CD4-positive, alpha-beta T cell treated with Interleukin-12 subunit alpha and Interleukin-12 subunit beta, for 1 hour (primary cell): ENCODE data around the gene TRMT61A.

Experiments
- DNase-seq: peaks from one replicate; pipeline ENCODE4 v3.0.0-alpha.2; 2020

Gene TRMT61A

GRCh38 chr14:103548463-103549351 lies 19.7 kb downstream of the TRMT61A start:
- DNase-seq: no peak

- no peak for DNase-seq
Observed at GRCh38 chr14:103549361-103550311, 20.6 kb downstream of the TRMT61A start.

GRCh38 chr14:103550451-103551337 lies 21.7 kb downstream of the TRMT61A start:
- no peak for DNase-seq

- DNase-seq: no peak
Observed at GRCh38 chr14:103551338-103551762, 22.4 kb downstream of the TRMT61A start.

- DNase-seq: no peak
Observed at GRCh38 chr14:103552011-103552845, 23.2 kb downstream of the TRMT61A start.

DNA sequence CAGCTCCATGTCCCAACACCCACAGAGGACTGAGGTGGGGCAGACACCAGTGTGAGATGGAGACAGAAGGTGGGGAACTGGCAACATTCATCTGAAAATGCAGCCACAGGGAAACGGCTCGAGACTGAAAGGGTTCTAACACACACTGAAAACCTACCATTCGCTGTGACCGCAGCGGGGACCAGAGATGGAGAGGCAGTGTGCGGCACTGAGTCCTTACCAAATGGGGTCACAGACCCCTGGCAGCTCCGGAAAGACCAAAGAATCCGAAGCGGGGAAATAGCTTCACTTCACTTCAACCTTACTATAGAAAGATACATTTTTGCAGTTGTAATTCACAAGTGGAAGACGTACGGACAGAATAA lies 23.8 kb downstream of the TRMT61A start:
- DNase-seq: no peak

DNA sequence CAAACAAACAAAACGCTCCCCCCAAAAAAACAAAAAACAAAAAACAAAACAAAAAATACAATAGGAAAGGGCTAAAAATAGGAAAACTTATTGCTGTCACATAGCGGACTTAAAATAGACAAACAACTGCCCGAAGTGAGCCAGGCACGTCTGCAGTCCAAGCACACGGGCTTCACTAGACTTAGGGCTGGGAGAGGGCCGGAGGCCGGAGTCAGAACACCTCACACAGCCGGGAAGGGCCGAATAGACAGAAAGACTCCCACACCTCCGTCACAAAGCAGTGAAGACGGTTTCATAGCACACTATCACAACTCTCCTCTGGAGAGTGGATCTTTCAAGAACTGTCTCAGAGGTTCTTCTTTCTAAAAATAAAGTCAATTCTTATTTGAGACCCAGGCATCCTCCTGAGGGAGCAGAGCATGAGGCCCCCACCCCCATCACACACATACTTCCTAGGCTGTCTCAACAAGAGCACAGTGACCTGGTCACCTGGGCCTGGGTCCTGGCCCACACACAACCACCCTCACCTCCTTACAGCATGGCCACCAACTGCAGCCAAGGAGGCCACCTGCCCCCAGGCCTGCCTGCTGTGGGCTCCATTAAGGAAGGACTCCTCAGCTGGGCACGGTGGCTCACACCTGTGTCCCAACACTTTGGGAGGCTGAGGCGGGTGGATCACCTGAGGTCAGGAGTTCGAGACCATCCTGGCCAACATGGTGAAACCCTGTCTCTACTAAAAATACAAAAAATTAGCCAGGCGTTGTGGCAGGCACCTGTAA lies 26.8 kb downstream of the TRMT61A start:
- DNase-seq: no peak

DNA sequence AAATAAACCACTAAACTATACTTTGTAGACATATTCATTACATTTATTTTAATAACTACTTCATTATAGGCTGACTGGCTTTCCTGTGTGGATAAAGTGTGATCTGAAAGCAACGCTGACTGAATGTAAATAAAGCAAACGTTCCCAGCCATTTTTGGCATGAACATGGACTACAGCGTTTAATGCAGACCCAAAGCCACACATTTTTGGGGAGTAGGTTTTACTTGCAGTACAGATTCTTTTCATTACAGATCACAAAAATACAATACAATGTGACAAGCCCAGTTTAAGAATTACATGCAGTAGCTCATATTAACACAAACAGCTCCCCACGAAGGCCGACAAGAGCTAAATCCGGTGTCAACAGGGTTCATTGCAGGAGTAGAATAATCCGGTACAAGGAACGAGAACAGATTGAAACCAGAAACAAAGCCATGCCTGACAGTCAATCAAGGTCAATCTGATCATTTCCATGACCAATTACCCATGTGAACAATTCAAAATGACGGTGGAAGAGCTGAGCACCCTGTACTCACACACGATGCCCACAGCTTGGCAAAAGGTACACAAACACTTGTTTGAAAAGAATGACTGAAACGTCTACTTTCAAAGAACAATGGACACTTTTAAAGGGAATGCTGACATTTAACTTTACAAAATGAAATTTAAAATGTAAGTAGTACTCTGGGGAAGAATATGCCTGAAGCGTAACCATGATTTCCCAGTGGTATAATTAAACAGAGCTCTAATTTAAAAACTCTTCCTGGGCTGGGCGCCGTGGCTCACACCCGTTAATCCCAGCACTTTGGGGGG lies 28.2 kb downstream of the TRMT61A start:
- DNase-seq: no peak

- DNase-seq: no peak
Observed at GRCh38 chr14:103558071-103558882, 29.3 kb downstream of the TRMT61A start.

DNA sequence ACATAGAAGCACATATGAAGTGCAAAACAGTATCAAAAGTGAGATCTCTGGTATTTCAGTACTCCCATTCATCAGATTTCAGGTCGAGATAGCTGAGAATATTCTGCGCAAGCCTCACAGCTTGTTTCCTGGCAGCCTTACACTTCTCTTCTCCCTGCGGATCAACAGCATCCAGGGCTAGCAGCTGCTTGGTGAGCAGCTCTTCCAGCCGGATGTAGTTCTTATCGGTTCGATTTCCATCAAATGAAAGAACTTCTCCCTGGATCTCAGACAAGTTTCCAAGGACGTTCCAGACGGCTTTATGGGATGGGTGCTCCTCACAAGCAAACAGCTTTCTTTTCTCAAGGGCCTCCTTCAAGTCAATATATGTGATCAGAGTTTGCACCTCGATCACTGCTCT lies 30.8 kb downstream of the TRMT61A start:
- no peak for DNase-seq

GRCh38 chr14:103560691-103561090 lies 31.7 kb downstream of the TRMT61A start:
- no peak for DNase-seq

- peak; percentile 51 for DNase-seq
Observed at GRCh38 chr14:103561381-103562178, 32.6 kb downstream of the TRMT61A start.

- DNase-seq: no peak
Observed at GRCh38 chr14:103562179-103562428, 33.1 kb downstream of the TRMT61A start.

DNA sequence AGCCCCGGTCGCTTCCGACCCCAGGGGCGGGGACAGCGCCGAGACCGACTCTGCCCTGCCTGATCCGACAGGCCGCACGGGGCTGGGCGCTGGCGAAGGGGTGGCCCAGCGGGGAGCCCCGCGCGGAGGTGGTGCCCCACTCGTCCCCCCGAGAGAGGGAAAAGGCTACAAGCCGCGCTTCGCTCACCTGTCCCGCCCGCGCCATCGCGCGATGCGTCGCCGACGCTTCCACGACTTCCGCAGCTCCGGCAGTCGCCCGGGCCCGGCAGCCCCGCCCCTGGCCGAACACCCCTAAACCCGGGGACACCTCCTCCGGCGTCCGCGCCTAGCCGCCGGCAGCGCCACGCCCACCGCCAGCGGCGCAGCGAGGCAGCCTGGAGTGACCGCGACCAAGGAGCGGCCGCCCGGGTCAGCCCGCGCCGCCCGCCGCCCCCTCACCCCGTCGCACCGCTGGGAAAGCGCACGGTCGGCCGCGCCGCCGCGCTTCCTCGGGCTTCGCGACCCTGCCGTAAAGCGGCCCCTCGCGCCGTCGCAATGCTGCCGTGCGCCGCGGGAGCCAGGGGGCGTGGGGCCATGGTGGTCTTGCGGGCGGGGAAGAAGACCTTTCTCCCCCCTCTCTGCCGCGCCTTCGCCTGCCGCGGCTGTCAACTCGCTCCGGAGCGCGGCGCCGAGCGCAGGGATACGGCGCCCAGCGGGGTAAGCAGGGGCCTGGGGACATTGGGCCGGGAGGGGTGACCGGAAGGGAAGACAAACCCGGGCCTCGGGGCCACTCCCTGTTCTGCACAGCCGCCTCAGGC lies 33.6 kb downstream of the TRMT61A start, which contains the start of the genes BAG5 and COA8:
Gene BAG5, minus strand, starts transcription at position 229 of the 797 bp plus-strand sequence. CDS start 1,493 bp downstream, outside the sequence.
Gene COA8, plus strand, starts transcription at position 532 of the 797 bp plus-strand sequence. Its CDS starts 42 bp downstream, at position 574.
- peak; percentile 86 for DNase-seq

DNA sequence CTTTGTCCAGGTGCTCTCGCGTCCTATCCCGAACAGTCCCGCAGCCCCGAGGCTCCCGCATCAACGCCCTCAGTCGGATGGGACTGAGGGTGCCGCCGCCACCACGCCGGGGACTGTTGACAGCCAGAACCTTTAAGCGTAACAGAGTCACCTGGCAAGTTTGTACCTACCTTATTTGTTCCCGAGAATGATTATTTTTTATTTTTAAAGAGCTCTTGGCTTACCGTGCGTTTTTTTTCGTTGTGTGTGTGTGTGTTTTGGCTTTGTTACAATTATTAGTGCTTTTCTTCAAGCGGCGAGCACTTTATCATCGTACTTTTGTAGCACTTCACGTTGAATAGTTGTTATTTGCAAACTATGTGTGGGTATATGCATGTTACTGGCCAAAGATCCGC lies 34.2 kb downstream of the TRMT61A start:
- no peak for DNase-seq

GRCh38 chr14:103563844-103564505 lies 35.0 kb downstream of the TRMT61A start:
- no peak for DNase-seq

DNA sequence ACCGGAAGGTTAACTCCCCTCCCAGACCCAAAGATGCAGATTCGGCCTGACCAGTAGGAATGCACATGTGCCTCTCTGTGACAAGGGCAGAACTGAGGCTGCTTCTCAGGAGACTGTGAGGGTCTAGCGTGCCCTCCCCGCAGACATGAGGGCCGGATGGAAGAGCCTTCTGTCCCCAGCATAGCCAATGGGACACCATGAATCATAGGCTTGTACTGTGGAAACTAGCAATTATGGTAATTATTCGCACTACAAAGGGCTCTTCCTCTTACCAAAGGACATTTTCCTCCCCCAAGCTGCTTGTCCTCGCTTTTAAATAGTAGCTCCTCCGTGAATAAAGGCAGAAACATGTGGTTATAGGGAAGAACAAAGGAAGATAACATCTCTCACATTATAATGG lies 40.0 kb downstream of the TRMT61A start:
- DNase-seq: no peak
